ENCODE measurements around the gene LRRC32.

LRRC32 gene

GRCh38 chr11:76670485-76671236 is at the start of gene LRRC32:
LRRC32 (minus strand) TSS chr11:76670747; CDS start chr11:76665954, 4,793 bp downstream.
- peak; percentile 37 for DNase-seq

- DNase-seq: no peak
These were observed 49.1 kb upstream of the LRRC32 start for GRCh38 chr11:76719686-76720085.

- no peak for DNase-seq
These were observed 48.7 kb upstream of the LRRC32 start for GRCh38 chr11:76719281-76719680.

DNA sequence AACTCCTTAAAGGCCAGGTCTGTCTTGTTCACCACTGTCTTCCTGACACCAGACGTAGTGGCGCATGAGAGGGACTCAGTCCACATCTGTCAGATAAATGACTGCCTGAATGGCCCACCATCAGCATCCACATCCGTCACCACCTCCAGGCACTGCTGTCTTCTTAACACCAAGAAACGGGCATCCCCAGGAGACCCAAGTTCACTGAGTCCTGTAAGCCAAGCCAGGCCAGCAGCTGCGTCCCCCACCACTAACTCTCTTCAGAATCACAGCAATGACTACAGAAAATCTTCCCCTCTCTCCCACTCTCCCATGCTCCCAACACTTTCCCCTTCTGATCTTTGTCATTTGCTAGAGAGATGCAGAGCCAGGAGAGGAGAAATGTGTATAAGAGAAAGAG is 47.3 kb upstream of the LRRC32 start:
- no peak for DNase-seq

- no peak for DNase-seq
These were observed 46.8 kb upstream of the LRRC32 start for GRCh38 chr11:76717369-76717768.

DNA sequence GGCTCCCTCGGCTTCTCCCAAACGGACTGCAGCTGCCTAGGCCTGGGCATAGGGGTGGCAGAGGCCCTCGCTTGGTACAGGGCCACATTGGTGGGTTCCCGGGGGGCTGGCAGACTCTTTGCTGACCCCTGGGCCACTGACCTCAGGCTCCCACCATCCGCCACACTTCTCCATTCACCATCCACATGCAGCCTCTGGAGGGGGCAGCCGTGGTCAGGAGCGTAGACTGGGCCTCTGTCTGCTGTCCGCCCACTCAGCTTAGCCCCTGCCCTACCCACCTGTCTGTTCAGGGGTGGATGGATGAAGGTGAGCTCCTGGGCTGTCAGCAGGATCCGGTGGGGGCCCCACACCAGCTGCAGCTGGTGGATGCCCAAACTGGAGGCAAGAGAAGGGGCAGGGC is 45.7 kb upstream of the LRRC32 start:
- DNase-seq: no peak

- no peak for DNase-seq
These were observed 43.9 kb upstream of the LRRC32 start for GRCh38 chr11:76714493-76714892.

- no peak for DNase-seq
These were observed 43.0 kb upstream of the LRRC32 start for GRCh38 chr11:76713499-76713898.

GRCh38 chr11:76712125-76712524 is 41.6 kb upstream of the LRRC32 start:
- DNase-seq: no peak

- DNase-seq: no peak
These were observed 39.2 kb upstream of the LRRC32 start for GRCh38 chr11:76709756-76710155.

DNA sequence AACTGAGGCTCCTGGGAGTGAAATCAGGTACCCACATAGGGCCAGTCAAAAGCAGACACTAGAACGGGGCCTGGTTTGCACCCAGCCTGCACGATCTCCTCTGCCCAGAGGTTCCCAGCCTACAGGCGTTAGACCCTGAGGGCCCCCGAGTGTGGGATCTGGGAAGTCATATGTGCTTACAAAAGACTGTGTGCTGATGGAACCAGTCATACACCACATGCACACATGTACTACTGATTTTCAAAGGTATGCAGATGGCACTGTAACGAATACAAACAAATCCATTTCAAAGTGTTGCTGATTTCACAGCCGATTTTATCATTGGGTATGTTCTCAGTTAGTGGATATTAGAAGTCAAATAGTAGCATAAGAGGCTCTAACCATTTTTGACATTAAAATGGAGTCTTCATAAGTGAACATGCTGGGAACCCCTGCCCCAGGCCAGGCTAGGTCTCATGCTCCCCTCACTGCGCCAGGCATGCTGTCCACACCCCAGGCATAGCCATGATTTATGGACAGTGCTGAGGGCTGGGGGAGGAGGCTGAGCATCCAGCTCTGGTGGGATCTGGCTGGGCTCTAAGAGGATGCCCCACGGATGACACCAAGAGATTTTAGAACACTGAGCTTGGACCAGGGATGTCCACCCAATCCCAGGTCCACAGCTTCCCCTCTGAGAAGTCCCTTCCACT is 38.6 kb upstream of the LRRC32 start:
- DNase-seq: no peak

- DNase-seq: no peak
These were observed 36.8 kb upstream of the LRRC32 start for GRCh38 chr11:76707293-76707825.

DNA sequence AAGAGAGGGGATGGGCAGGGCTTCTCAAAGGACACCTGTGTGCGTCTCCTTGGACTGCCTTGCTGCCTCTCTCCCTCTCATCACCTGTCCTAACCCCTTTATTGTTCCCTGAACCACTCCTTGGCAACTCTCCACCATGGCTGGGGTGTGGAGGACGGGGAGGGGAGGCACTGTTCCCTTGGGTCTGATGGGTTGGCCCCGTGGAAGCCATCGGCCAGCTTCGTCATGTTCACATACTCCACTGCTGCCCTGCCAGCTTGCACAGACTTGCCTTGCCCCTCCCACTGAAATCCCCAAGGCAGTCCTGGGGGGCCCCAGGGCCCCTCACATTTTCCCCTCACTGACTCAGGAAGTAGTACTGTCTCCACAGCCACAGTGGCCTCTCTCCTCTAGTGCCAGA is 36.1 kb upstream of the LRRC32 start:
- DNase-seq: no peak

DNA sequence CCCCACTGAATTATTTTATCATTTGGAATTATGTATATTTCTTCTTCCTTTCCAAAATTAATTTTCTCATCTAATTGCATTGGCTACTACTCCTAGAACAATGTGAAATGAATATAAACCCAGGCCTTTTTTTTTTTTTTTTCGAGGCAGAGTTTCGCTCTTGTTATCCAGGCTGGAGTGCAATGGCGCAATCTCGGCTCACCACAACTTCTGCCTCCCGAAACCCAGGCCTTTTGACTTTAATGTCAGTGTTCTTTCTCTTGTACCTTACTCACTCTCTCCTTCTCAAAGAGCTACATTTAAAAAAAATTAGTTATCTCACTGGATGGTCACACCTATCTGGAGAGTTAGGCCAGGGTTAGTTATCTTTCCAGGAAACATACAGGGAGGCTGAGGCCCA is 35.3 kb upstream of the LRRC32 start:
- DNase-seq: no peak

GRCh38 chr11:76704171-76704948 is 33.8 kb upstream of the LRRC32 start:
- no peak for DNase-seq

DNA sequence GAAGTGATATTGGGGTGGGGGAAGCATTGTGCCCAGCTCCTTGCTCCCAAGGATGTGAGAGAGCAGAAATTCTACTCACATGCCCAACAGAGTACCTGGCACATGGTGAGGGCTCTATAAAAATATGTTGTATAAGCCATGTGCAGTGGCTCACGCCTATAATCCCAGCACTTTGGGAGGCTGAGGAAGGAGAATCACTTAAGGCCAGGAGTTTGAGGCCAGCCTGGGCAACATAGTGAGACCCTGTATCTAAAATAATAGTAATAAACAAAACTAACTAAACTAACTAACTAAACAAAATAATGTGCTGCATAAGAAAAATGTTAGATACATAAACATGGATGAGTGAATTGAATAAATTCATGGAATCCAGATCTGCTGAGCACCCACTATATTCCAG is 33.2 kb upstream of the LRRC32 start:
- DNase-seq: no peak

- no peak for DNase-seq
These were observed 32.0 kb upstream of the LRRC32 start for GRCh38 chr11:76702336-76703128.

DNA sequence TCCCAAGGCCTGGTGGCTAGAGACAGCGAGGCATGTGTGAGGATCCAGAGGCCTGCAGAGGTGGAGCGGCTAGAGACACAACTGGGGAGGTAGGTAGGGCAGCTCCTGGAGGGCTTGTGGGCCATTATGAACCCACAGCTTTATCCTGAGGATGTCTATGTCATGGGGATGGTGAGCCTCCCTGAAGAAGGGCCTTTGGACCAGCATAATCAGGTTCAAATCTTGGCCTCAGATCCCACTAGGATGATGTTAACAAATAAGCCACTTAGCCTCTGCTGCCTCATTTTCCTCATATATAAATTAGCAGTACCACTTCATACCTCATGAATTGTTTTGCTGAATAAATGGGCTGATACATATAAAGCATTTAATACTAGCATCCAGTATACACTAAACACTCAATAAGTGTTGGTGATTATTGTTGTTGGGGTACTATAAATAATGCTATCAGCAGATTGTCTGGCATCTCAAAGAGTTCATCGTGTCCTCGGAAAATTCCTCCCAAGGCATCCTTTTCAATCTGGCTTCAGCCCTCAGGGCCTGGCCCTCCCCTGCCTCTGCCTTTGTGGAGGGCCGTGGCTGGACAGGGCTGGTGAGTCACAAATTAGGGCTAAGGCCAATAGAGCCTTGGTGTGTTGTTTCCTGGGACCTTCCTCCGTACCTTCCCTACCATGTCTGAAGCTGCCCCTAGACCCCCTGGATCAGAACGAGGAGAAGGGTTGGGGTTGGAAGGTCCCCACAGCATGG is 30.9 kb upstream of the LRRC32 start:
- DNase-seq: no peak

- no peak for DNase-seq
These were observed 29.9 kb upstream of the LRRC32 start for GRCh38 chr11:76700177-76701100.

DNA sequence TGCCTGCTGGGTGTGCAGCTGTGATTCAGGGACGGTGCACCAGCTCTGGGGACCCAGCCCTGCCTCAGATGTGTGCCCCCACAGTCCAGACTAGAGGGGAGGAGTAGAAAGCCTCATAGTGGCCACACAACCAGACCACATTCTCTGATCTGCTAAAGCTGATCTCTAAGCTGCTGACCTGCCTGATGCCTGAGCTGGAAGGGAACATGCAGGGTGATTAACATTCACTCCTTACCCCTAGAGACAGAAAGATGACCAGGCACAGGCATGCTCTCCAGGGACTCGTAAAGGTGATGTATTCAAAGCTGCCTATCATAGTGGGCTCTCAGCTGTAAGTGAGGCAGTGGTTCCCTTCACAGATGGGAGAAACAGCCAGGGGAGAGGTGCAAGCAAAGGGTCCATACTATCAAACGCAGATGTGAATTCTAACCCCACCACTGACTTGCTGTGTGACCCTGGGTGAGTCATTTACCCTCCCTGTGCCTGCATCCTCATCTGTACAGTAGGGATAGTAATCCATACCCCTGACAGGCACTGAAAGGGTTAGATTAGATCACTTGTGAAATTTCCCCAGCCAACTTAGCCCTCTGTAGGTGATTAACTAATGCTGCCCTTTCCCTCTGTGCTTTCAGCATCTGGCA is 29.0 kb upstream of the LRRC32 start:
- no peak for DNase-seq

Measured in activated naive CD4-positive, alpha-beta T cell treated with Interleukin-2 at 50 U/mL for 16 hours (primary cell).